Fibroblast of peridontal ligament (primary cell): ENCODE measurements around the gene ZNF821.
A peak's percentile ranks its signal among the peaks of the same experiment; 100 is the strongest.
"Not testable (repeated sequence)": the region's sequence is repeated elsewhere in the genome, so short reads cannot be mapped to it uniquely, and the experiment has no call there.

Experiments used
- DNase-seq: peaks from one replicate; pipeline ENCODE4 v3.0.0-alpha.2; 2010; ENCODE audit errors: extremely low read depth

ZNF821 gene

DNA sequence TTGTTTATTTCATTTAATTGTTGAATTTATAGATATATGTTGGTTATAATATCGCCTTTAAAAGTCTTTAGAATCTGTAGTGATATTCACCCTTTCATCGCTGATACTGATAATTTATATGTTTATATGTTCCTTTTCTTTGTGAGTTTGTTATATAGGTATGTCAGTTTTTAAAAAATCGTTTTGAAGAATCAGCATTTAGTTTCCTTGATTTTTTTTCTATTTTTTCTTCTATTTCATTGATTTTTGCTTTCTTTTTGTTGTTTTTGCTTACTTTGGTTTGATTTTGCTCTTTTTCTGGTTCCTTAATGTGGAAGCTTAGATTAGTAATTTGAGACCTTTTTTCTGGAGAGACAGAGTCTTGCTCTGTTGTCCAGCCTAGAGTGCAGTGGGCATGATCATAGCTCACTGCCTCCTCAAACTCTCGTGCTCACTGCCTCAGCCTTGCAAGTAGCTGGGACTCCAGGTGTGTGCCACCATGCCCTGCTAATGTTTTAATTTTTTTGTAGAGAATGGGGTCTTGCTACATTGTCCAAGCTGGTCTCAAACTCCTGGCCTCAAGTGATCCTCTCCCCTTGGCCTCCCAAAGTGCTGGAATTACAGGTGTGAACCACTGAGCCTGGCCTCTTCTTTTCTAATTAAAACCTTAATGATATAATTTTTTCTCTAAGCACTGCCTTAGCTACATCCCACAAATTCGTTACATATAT is 18.8 kb upstream of the ZNF821 start:
- DNase-seq: no peak

DNA sequence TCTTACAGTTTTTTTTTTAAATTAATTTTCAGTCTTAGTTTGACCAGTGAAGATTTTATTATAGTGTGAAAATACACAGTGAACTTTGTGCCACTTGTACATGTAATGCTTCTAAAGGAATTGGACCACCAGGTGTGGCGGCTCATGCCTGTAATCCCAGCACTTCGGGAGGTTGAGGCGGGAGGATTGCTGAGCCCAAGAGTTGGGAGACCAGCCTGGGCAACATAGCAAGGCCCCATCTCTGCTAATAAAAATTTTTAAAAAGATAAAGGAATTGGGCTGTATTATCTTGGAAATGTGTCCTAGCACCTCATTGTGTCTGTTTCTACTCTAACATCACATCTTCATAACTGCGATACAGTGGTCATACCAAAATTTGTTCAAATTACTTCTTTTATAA is 15.2 kb upstream of the ZNF821 start:
- DNase-seq: no peak

DNA sequence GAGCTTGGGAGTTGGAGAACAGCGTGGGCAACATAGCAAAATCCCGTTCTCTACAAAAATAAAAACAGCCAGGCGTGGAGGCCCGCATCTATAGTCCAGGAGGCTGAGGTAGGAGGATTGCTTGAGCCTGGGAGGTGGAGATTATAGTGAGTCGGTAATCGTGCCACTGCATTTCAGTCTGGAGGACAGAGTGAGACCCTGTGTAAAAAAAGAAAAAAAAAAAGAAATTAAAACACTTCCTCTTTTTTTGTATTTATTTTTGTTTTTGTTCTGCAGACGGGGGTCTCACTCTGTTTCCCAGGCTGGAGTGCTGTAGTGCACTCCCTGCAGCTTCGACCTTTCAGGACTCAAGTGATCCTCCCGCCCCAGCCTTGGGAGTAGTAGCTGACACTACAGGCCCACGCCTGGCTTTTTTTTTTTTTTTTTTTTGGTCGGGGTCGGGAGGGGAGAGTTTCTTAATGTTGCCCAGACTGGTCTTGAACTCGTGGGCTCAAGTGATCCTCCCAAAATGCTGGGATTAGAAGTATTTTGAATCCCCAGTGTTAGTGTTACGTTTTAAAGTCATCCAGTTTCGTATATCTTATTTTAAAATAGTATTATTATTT is 12.9 kb upstream of the ZNF821 start:
- no peak for DNase-seq

DNA sequence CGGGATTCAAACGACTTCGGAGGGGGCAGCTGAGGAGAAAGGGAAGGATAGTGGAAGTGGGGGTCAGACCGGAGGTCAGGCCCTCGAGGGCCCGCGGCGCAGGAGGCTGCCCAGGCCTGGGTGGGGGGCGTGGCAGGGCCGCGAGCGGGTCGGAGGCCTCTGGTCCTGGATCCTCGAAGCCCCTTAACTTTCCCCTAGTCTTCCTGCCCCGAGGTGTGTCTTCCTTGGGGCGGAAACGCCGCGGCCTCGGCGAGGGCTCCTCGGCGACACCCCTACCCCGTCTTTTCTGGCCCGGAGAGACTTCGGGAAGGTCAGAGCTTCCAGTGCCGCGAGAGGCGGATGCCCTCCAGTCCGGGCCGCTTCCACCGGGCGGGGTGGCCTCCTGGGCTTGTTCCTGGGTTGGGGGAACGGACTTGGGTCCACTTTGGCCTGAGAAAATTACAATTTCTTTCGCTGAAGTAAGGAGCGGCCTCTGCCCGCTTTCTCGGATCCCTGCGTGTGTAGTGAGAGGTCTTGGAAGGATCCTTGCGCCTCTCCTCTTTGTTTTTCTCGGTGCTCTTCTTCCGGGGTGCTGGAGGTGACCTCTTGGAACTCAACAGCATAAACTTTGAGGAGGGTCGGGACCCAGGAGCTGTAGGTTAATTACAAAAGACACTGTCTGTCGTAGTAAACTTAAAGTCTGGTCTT is 11.8 kb upstream of the ZNF821 start:
- DNase-seq: peak; percentile 44

DNA sequence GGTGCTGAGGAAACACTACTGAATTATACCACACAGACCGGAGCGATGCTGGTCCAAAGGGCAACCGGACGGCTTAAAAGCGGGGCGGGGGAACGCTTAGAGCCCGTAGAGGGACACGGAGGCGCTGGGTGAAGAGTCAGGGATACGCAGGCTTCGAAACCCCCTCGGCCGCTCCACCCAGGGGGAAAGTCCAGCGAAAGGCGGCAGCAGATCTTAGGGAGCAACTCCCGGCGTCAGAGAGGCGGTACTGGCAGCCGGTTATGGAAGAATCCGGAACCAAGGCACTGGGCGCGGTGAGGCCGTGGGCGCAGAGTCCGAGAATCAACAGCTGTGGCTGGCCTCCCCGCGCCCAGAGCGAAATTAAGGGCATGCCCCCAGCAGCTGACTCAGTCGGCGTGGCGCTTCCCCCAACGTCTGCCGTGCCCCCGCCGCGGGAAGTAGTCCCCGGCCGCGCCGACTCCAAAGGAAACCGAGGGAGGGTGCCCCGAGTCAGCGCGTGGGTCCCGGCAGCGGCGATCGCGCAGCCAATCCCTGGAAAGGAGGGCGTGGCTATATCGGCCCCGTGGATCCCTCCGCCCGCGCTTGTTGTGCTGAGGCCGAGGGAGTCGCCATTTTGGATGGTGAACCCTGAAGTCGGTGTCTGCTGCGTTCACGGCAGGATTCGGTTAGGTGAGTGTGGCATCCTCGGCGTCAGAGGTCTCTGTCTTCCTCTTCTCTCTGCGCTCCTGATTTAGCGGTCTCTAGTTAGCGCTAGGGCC is 11.1 kb upstream of the ZNF821 start, which contains the start of gene IST1:
Gene IST1 (plus strand): TSS at position 611 of the 758 bp plus-strand sequence. CDS start 20,110 bp downstream, outside the sequence.
- peak; percentile 98 for DNase-seq

DNA sequence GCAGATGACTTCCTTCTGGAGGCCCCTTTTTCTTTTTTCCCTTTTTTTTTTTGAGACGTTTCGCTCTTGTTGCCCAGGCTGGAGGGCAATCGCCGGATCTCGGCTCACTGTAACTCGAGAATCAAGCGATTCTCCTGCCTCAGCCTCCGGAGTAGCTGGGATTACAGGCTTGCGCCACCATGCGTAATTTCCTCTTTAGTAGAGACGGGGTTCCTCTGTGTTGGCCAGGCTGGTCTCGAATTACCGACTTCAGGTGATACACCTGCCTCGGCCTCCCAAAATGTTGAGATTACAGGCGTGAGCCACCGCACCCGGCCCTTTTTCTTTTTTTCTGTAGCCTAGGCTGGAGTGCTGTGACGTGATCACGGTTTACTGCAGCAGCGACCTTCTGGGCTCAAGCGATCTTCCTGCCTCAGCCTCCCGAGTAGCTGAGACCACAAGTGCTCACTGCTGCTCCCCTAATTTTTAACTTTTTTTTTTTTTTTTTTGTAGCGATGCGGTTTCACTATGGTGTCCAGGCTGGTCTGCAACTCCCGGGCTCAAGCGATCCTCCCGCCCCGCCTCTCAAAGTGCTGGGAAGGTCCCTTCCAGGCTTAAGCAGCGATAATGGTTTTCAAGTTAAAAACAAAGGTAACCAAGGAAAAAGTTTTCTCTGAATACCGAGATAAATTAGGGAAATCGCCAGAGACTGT is 10.4 kb upstream of the ZNF821 start:
- peak; percentile 70 for DNase-seq

DNA sequence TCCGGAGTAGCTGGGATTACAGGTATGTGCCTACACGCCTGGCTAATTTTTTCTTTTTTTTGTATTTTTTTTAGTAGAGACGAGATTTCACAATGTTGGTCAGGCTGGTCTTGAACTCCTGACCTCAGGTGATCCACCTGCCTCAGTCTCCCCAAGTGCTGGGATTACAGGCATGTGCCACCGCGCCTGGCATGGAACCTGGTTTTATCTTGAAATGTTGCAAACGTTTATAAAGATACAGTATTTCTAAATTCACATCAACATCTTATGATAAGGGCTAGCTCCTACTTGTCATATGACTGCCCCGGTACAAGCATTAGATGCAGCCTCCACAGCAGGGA is 9.9 kb upstream of the ZNF821 start:
- no peak for DNase-seq

DNA sequence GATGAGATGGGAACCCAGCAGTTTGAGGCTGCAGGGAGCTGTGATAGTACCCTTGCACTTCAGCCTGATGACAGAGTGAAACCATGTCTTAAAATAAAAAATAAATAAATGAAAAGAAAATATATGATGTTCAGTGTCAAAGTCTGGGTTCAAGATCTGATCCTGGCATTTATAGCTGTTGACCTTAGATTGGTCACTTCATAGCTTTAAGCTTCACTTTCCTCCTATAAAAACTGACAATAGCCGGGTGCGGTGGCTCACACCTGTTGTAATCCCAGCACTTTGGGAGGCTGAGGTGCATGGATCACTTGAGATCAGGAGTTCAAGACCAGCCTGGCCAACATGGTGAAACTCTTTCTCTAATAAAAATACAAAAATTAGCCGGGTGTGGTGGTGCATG is 5.2 kb upstream of the ZNF821 start:
- no peak for DNase-seq

DNA sequence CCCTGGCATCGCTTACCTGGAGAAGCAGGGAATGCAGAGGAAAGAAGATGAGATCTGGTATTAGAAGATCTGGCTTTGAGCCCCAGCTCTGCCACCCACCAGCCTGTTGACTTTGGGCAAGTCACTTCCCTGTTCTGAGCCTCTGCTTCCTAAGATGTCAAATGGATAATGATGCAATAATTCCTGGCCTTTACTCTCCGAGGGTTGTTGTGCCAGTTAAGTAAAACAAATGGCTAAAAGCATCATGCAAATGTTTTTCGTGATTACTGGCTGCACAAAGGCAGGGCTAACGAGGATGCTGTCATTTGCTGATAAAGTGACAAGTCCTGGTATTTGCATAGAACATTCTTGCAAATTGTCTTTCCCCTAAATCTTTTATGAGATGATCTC is 1.3 kb upstream of the ZNF821 start:
- DNase-seq: no peak

DNA sequence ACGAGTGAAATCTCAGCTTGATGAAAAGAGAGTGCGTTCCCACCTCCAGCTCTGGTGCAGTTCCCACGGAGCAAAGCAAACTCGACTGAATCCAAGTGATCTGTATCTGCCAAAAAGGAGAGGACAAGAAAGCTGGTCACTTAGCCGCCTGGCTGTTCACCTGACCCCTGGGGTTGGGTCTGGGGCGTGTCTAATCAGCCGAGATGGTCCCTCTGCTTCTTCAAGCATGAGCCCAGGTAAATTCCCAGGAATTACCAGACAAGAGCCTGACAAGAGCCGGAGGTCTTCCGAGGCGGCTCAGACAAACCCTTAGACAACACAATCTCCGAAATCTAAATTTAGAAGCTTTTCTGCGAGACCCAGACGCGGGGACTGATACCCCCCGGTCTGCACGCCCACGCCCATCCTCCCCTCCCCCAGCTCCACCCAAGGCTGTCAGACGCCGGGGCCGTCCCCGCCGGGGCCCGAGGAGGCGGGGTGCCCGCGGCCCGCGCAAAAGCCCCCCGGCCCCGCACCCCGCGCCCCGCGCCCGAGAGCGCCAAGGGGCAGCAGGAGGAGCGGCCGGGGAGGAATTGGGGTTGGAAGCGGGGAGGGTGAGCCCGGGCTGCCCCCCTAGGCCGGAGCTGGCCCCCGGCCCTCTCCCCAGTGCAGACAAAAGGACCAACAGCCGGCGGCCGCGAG is 674 bp downstream of the ZNF821 start:
- no peak for DNase-seq

DNA sequence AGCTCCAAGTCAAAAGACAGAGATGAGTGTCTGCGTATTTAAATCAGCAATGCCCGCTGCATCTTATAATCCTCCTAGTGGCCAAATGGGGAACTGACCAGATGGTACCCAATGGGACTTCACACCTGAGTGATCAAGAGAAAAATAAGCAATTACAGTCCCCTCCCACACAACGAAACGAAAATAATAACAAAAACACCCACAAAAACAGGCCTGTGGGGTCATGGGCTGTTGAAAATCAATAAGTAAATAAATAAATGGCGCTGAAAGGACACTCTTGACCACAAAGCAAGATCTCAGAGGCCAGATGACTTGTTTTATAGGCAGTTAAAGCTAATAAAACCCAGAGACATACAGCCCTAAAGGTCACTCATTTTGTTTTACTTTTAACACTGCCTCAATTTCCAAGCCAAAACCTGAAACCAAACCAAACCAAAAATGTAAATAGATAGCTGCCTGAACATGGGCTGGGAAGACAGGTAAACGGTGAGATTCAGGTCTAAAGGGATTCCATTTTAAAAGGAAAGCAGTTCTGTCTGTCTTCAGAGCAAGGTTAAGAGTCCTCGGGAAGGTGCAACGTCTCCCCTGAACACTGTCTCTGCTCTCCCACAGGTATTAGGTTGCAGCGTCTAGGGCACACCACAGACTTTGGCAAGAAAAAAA is 1.3 kb downstream of the ZNF821 start:
- DNase-seq: peak; percentile 81

DNA sequence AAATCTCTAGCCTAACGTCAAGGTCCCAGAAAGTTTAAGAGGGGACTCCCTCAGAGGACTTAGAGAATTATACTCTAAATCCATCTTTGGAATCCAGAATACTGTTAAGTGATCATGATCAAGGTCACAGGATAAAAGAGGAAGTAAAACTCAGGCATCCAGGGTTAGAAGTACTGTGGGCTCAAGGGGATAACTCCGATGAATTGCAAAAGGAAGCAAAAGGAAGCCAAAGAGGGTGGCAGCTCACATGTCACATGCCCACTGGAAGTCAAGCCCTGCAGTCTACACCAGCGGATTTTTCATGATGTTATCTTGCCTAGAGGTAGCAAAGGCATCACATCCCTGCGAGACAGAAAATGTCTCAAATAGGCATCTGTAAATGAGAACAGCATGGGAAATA is 3.8 kb downstream of the ZNF821 start:
- no peak for DNase-seq

DNA sequence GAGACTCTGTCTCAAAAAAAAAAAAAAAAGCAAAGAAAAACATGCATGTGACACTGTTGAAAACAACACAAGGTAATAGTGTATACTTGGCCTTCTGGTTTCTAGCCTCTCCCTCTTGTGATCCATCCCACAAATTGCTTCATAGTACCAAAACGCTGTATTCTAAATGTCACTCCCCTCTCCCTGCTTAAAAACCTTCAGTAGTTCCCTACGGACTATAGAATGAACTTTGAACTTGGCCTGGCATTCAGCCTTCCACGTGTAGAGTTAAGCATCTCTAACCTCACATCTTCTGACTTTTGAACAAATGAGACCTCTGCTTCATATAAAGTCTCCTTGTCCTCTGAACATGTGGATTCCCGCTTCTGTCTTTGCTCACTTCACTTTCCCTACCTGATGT is 5.1 kb downstream of the ZNF821 start:
- DNase-seq: no peak

DNA sequence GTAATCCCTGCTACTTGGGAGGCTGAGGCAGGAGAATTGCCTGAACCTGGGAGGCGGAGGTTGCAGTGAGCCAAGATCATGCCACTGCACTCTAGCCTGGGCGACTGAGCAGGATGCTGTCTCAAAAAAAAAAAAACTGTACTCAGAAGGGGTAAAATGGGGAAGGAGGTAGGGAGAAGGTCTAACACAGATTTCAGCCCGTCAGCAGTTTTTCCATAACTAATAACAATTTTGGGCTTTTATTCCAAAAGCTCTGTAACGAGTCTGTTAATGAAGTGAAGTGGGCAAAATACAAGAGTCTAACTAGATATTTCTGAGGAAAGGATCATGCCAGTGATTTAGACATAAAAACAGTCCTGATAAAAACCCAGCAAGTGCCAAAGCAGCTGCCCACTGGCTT is 10.8 kb downstream of the ZNF821 start:
- DNase-seq: no peak

DNA sequence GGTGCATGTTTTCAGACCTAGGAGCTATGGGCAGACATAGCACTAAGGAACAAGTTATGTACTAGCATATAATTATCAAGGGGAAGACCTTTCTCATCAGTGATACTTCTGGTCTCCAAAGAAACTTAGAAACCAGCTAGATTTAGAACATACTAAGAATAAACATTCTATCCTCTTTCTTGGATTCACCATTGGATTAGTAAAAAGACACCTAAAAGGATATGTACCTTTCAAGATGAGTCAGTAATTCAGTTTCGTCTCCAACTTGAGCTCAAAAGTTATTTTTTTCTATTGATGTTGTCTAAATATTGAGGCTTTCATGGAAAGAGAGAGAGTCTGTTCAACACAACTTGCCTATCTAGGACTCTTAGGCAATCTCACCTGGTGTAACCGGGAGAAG is 13.2 kb downstream of the ZNF821 start:
- DNase-seq: no peak

DNA sequence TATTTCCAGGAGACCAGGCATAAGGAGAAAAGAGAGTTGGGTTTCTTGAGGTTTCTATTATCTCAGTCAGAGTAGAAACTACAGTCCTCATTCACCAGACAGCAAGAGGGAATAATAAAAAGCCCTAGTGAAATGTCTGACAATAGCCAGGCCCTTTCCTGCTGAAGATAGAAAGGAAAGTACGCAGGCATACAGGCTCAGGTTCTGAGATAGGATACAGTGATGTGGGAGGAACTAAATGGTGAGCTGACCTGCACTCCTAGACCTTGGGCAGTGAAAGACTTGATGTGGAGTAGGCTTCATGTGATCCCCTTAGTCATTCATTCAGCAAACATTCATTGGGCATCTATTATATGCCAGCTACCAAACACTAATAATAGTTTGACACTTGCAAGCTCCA is 14.9 kb downstream of the ZNF821 start:
- DNase-seq: no peak

DNA sequence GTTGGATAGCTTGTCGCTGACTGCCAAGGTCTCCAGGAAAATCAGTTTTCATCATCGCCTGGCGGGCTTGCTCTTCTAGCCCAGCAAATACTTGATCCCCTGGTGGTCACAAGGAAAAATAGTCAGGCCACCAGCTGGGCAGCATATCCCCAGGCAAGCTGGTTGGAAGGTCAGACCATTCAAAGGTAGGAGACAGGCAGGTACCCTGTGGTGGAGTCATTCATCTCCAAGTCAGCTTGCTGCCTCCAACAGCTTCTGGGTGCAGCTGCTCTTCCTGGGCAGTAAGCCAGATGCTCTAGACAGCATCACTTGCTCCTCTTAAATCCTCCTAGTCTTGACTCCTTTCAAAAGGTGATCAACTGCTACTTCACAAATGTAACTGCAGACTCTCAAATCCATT is 16.0 kb downstream of the ZNF821 start:
- DNase-seq: no peak

DNA sequence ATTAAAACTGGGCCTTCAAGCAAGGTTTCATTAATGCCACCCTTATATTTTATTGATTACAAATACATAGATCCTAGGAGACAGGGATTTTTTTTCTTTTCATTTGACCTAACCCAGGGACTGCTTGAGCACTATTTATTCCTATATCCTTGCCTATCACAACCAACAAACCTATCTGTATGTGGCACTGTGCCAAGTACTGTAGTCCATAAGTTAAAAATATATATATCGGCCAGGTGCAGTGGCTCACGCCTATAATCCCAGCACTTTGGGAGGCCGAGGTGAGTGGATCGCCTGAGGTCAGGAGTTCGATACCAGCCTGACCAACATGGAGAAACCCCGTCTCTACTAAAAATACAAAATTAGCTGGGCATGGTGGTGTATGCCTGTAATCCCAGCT is 16.8 kb downstream of the ZNF821 start:
- not testable (repeated sequence) for DNase-seq

DNA sequence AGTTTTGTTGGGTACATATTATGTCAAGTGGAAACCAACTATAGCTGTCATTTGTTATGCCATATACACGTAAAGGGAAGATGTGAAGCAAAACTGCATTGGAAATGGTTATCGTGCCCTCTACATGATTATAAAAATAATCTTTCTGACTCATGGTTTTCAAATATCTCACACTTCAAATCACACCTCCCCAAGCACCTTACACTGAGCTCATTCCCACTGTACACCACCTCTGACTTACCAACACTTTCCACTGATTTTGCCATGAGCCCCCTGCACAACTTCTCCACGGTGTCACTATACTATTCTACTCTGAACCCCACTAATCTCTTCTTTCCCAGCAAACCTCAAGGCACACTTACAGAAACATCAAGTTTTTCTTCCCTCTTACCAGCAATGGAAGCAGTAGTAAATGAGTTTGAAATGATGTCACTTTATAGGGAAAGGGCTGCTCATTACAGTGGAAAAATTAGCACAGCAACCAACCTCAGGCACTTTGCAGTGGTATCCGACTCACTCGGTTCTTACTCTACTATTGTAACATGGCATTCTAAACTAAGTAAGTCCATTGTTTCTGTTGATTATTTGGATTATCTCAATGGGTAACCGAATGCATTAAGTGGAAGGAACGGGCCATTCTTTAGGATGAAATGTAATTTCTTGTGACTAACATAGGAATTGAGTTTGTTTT is 18.7 kb downstream of the ZNF821 start:
- DNase-seq: no peak

DNA sequence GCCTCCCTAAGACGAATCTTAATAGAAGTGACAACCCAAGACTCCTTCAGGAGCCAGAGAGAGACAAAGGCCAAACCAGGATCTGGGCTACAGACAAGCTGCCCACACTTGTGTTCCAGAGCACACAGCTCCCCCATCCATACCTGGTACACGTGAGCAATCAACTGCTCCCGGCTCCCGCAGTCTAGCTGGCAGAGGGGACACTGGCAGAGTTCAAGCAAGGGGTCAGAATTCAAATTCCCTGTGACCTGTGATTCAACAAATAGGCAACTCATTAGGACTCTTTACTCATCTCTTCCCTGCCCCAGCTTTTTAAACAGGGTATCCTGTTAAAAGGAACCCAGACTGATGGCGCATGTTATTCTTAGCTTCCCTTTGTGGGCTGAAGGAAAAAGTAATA is 20.0 kb downstream of the ZNF821 start:
- DNase-seq: no peak
